Measurements from ENCODE around the gene CCDC149. TPM values are rescaled to one million over a fixed set of nuclear protein-coding genes. Genes with fewer than 3 reads are reported as not detected.

CCDC149 gene
- total and polyA plus RNA-seq, 9 of the 15 experiments (the other 6 are each of a cell fraction or from before 2014, with no cell fraction given), result 0.04 to 0.18 TPM; not detected in 7

DNA sequence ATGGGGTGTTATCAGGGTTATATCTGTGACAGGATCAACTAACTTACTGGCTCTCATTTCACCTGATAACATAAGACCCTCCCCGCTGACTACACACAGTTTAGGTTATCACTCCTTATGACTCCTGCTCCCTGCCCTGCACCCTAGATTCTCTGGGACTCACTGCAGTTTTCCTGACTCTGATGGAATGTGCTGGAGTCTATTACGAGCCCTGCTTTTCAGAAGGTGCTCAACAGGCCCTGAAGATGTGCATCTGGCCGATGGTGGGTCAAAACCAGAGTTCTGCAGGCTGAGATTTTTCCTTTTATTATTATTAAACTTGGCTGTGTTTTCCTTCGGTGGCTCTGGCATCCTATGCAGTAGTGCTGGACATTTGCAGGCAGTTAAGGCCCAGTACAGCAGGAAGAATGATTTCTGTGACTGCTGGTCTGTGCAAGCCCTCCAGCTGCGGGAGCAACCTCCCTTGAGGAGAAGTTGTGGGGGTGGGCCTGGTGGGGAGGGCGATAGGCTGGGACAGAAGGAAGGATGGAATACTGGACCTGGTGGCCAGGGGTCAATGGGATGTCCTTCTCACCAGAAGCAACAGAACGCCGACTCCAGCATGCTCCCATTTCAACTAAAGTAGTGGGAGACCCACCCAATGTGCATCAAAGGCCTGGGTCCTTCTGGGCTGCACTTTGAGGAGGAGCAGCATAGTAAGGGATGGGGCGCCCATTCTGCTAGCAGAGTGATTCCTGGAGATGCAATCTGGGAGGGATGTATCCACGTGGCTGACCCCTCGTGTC lies 106.4 kb downstream of the CCDC149 start:
- no peaks in the 10 kb centered on the region for H4K20me1 ChIP-seq (replicated peaks; ENCODE audit: control insufficient read depth, insufficient read depth, low read length)
- TF ChIP-seq MAFK (IDR thresholded peaks at IDR 0.05; ENCODE audit: low read length), result no peak
- no peak for TF ChIP-seq NCOA4 (IDR thresholded peaks at IDR 0.05; ENCODE audit: partially characterized antibody)
- TF ChIP-seq, protein P1, sequence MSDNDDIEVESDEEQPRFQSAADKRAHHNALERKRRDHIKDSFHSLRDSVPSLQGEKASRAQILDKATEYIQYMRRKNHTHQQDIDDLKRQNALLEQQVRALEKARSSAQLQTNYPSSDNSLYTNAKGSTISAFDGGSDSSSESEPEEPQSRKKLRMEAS (CRISPR knock-in tag; IDR thresholded peaks at IDR 0.05), result no peak
- no peaks in the 10 kb centered on the region for H3K9me1 ChIP-seq (ENCODE audit: control insufficient read depth, insufficient read depth, low read length)
- H3K4me3 ChIP-seq, result no peak overlapping the region
- H2AFZ ChIP-seq (ENCODE audit: low read depth, low read length), result peak overlapping the region; percentile 78; the same call in 1 of the 2 replicates
- H3K9me3 ChIP-seq (replicated peaks; ENCODE audit: control insufficient read depth, insufficient read depth, low read depth, low read length), result no peaks in the 10 kb centered on the region
- peaks cover 0 to 13% of the 10 kb centered on the region in 2 experiments; a peak in 2 of 5 replicates for H3K4me1 ChIP-seq (replicated peaks in 1 of 2; ENCODE audit: control insufficient read depth in 2 of 2, insufficient read depth in 2 of 2, low read length in 2 of 2)
- intact Hi-C loops (cut with micrococcal nuclease) (no loop called here), in situ Hi-C loops (cut with MboI) (no loop called here)
- H3K27me3 ChIP-seq (ENCODE audit: control insufficient read depth in 2 of 2, insufficient read depth in 2 of 2, low read length in 2 of 2), result peaks cover 5 to 35% of the 10 kb centered on the region in 2 experiments; a peak in 4 of 5 replicates
- H3K4me2 ChIP-seq (ENCODE audit: insufficient read depth, low read length), result peak overlapping the region; percentile 51
- no peaks in the 10 kb centered on the region for H3K79me2 ChIP-seq (ENCODE audit: control insufficient read depth, insufficient read depth, low read length)
- H3K27ac ChIP-seq (ENCODE audit: extremely low read depth, low read depth, low read length), result no peak overlapping the region; the same call in 2 of the 3 replicates
- CTCF ChIA-PET (ENCODE audit: low intra/inter-chr PET ratio), result no interaction called here
- ATAC-seq, result no peak
- POLR2A ChIA-PET, result no interaction called here
- no TSS peak for BruUV-seq (replicated peaks)
- H3K9ac ChIP-seq (ENCODE audit: insufficient read depth in 1 of 2, low read depth in 2 of 2, low read length in 2 of 2), result no peak overlapping the region; a peak in 1 of 4 replicates
- H3K36me3 ChIP-seq (ENCODE audit: control insufficient read depth, insufficient read depth, low read length), result no peaks in the 10 kb centered on the region
- 4% methylated on average over 10 of the region's 11 CpGs for WGBS (ENCODE audit: insufficient coverage, low coverage, missing lambda C conversion rate)
- DNase-seq (ENCODE audit: extremely low read depth in 1 of 4, low spot score in 3 of 4), result no peak
- no peak for FAIRE-seq

DNA sequence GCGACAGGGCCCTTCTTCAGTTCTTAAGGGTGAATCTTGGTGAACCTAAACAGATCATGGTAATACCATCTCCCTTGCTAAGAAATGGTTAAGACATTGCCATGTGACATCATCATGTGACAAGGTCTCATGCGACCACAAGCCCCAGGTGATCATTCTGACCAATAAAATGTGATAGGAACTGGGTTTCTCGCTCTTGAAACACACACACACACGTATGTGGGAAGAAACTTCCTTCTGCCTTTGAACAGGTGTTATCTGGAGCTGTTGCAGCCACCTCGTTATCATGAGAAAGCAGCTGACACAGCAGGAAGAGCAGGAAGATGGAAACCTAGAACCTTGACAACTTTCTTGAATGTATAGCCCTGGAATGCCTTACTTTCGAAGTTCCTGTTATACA lies 107.3 kb downstream of the CCDC149 start:
- Histone ChIP-seq H3K79me2 (ENCODE audit: control insufficient read depth, insufficient read depth, low read length) (no peaks in the 10 kb centered on the region), H3K4me3 (no peak overlapping the region), H3K9ac (ENCODE audit: insufficient read depth in 1 of 2, low read depth in 2 of 2, low read length in 2 of 2) (no peak overlapping the region; a peak in 1 of 4 replicates), H3K27ac (ENCODE audit: extremely low read depth, low read depth, low read length) (no peak overlapping the region; the same call in 1 of the 3 replicates), H3K4me1 (replicated peaks in 1 of 2; ENCODE audit: control insufficient read depth in 2 of 2, insufficient read depth in 2 of 2, low read length in 2 of 2) (peaks cover 0 to 13% of the 10 kb centered on the region in 2 experiments; a peak in 2 of 5 replicates), H2AFZ (ENCODE audit: low read depth, low read length) (peak overlapping the region; percentile 78), H3K9me3 (replicated peaks; ENCODE audit: control insufficient read depth, insufficient read depth, low read depth, low read length) (no peaks in the 10 kb centered on the region), H3K4me2 (ENCODE audit: insufficient read depth, low read length) (peak overlapping the region; percentile 51), H3K27me3 (ENCODE audit: control insufficient read depth in 2 of 2, insufficient read depth in 2 of 2, low read length in 2 of 2) (peaks cover 8 to 42% of the 10 kb centered on the region in 2 experiments; a peak in 4 of 5 replicates), H3K36me3 (ENCODE audit: control insufficient read depth, insufficient read depth, low read length) (no peaks in the 10 kb centered on the region), H4K20me1 (replicated peaks; ENCODE audit: control insufficient read depth, insufficient read depth, low read length) (no peaks in the 10 kb centered on the region), H3K9me1 (ENCODE audit: control insufficient read depth, insufficient read depth, low read length) (no peaks in the 10 kb centered on the region)
- FAIRE-seq (peak; percentile 68), ATAC-seq (peak; percentile 62), DNase-seq (ENCODE audit: extremely low read depth in 1 of 4, low spot score in 3 of 4) (peak; percentile 18 to 48 (median 35))
- in situ Hi-C loops (cut with MboI), result no loop called here
- no TSS peak for BruUV-seq (replicated peaks)
- 2% methylated on average over 6 of the region's 6 CpGs for WGBS (ENCODE audit: insufficient coverage, low coverage, missing lambda C conversion rate)
- ChIA-PET POLR2A (interaction anchor here (0.5 kb wide), 1 partner anchor 440 kb away, joined by 3 read pairs; no protein-coding TSS in a partner anchor), CTCF (ENCODE audit: low intra/inter-chr PET ratio) (no interaction called here)
- intact Hi-C loops (cut with micrococcal nuclease), result no loop called here
- peak; percentile 65; the same call in 1 of the 2 replicates for TF ChIP-seq L3MBTL2 (IDR thresholded peaks at IDR 0.05)
- no peak for TF ChIP-seq SP2 (IDR thresholded peaks at IDR 0.05; ENCODE audit: extremely low read depth, low read depth, low read length, poor library complexity, severe bottlenecking)
- no peak for TF ChIP-seq MAZ (CRISPR knock-in tag; conservative IDR thresholded peaks at IDR 0.05 in 1 of 2, IDR thresholded peaks at IDR 0.05 in 1 of 2)
- TF ChIP-seq, protein P2, sequence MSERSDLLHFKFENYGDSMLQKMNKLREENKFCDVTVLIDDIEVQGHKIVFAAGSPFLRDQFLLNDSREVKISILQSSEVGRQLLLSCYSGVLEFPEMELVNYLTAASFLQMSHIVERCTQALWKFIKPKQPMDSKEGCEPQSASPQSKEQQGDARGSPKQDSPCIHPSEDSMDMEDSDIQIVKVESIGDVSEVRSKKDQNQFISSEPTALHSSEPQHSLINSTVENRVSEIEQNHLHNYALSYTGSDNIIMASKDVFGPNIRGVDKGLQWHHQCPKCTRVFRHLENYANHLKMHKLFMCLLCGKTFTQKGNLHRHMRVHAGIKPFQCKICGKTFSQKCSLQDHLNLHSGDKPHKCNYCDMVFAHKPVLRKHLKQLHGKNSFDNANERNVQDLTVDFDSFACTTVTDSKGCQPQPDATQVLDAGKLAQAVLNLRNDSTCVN (CRISPR knock-in tag; IDR thresholded peaks at IDR 0.05), result no peak
- no peak for TF ChIP-seq ZNF174 (CRISPR knock-in tag; IDR thresholded peaks at IDR 0.05)
- TF ChIP-seq BDP1 (IDR thresholded peaks at IDR 0.05; ENCODE audit: insufficient read depth, insufficient read length), result no peak
- no peak for TF ChIP-seq SAP30 (IDR thresholded peaks at IDR 0.05; ENCODE audit: borderline replicate concordance, insufficient read depth, low read depth, low read length, poor library complexity, severe bottlenecking)
- TF ChIP-seq ZFP30 (CRISPR knock-in tag; IDR thresholded peaks at IDR 0.05; ENCODE audit: borderline replicate concordance), result no peak
- no peak for TF ChIP-seq ZKSCAN3 (CRISPR knock-in tag; IDR thresholded peaks at IDR 0.05)
- no peak for TF ChIP-seq ILK (tag; IDR thresholded peaks at IDR 0.05; ENCODE audit: borderline replicate concordance, low read depth)
- TF ChIP-seq ZNF212 (CRISPR knock-in tag; IDR thresholded peaks at IDR 0.05), result no peak
